CD4-positive, alpha-beta T cell treated with Interleukin-21 for 1 hour (primary cell): ENCODE results near the gene ATF6.

ENCODE experiments used
- DNase-seq: peaks from one replicate; pipeline ENCODE4 v3.0.0-alpha.2; 2020

The ATF6 gene

DNA sequence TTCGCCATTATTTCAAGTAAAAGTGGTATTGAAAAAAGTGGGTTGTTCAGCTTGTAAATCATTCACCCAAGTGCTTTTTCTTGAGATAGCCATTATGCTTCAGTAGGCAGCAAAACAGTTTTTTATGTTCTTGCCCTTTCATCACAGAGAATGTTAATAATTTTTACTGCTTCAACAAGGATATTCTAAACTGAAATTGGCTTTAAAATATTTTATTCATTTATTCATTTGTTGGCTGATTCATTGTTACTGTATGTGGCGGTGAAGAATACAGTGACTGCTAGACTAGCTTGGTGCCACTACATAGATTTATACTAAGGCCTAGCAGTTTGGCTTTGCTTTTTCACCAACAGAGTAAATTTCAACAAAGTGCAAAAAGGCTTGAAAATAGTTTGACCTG is 136.1 kb downstream of the ATF6 start:
- DNase-seq: no peak

DNA sequence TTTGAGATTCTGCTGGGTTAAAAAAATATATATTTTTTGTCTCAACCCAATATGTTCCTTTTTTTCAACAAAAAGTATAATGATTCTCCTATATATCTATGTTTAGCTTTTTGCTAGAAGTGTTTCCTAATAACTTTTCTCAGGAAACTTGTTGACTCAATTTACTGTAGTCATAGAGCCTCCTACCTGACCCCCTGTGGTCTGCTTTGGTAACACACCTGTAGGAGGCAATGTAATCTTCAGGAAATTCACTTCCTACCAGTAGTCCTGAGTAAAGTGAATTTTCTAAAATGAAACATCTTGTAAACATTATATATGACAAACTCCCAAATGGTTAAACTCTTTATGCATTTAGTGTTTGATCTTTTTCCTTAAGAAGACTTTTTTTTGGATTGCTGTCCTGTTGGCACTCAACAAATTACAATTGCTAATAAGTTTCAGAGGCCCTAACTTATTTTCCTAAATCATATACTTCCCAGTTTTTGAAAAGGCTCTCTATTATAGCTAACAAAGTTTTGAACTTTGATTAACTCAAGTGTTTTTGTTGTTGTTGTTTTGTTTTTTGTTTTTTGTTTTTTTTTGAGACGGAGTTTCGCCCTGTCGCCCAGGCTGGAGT is 139.3 kb downstream of the ATF6 start:
- DNase-seq: peak; percentile 34

DNA sequence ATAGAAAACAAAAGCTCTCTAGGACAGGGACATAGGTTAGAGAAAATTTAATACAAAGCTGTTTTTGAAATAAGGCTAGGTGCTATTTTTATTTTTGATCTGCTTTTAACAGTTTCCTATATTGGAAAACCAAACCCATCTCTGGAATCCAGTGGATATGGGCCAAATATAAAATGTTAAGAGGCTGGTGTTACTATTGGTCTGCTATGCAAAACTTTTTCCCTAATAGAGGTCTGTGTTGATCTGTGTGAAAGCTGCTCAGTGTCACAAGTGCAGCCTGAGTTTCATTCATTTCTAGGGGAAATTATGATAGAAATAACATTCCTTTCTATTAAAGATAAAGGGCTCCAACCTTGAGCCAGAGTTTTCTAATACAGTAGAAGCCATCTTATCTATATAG is 141.1 kb downstream of the ATF6 start:
- no peak for DNase-seq

DNA sequence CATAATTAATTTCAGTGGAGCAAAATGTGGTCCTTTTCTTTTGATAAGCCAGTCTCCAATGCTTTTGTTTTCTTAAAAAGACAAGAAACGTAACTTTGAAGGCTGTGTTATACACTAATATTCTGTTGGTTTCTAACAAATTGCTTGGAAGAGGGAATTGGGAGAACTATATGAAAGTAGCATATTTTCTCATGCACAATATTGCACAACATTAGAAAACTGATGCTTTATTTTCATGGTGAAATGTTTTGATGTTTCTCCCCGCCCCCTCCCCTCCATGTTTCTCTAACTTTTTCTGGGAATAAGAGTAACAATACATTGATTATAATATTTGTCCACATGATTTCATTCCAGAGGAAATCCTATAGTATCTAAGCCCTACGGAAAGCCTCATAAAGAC is 142.1 kb downstream of the ATF6 start:
- no peak for DNase-seq

DNA sequence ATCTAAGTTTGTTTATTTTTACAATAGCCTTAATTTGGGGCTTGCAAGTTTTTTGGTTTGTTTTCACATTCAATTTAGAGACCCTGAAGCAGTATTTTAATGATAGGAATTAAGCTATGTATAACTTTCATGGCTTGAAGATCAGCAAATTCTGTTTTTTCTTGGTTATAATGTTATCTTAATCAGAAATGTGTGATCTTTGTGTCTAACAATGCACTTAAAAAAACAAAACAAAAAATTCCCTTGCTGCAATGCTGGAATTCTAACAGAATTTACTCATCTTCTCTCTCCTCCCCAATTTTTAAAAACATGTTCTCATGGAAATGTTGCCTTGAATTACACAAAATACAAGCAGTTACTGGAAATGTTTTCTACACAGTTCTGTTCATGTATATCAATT is 144.5 kb downstream of the ATF6 start:
- no peak for DNase-seq

DNA sequence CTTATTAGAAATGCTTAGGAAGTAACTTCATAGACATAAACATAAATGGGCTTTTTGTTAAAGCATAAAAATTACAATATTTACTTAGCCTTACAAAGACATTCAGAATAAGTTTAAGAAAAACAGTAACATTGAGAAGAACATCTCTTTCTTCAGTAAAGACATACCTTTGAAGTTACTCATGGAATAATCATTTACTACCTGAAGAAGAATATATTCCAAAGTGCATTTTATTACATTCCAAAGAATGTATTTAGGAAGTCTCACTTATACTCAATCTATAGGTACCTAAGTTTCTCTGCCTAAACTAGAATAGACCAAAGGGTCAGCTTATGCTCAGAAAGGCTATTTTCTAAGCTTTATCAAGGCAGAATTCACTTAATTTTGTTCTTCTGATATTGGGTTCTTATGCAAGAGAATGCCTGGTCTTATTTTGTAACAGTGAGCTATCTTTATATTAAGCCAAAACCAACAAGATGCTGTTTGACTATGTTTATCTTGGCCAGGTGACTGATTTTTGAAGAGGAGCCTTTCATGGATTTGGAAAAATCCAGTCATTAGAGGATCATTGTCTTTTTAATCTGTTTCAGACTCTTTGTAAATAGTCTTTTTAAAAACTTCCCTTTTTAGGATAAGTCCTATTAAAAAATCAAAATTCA is 147.5 kb downstream of the ATF6 start:
- no peak for DNase-seq

DNA sequence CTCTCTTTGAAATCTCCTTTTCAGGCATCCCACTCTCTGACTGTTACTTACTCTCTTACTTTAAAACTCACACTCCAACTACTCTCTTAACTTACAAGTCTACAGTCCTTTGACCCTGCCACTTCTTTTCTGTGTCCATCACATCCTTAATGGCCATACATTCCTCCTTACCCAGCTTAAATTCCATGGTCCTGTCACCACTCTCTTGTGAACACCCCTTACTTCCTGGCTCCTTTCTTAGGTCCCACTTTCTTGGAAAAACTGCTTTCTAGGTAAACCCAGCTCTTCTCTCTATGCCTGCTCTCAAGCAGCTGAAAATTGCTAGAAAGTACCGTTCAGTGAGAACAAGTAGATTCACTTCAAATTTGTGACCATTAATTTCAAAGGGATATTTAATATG is 148.5 kb downstream of the ATF6 start:
- DNase-seq: no peak

DNA sequence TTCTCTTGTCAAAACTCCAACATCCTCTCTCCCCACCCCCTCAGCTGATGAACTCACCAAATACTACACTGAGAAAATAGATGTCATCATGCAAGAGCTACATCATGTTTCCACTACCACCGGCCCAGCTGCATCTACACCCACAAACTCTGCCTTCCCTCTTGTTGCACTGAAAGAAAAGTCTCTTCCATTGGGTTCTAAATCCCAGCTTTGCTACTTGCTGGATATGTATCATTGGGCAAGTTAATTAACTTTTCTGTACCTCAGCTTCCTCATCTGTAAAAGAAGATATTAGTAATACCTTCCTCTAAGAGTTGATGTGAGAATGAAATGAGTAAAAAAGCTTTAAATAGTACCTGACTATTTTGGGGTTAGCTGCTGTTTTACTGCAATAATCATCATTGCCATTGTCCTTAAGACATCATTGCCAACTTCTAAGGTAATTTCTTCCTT is 149.0 kb downstream of the ATF6 start:
- no peak for DNase-seq

DNA sequence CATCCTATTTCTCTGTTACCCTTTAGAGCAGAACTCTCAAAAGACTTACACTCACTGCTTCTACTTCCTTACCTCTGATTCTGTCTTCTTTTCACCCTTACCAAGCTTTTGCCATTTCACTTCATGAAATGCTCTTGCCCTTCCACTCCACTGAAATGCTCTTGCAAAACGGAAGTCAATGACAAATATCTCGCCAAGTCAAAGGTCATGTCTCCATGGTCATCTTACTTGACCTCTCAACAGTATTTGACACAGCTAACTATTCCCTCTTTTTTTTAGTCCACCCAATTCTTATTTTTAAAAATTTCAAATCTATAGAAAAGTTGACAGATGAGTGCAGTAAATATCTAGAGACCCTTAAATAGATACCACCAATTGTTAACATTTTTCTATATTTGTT is 149.9 kb downstream of the ATF6 start:
- no peak for DNase-seq

DNA sequence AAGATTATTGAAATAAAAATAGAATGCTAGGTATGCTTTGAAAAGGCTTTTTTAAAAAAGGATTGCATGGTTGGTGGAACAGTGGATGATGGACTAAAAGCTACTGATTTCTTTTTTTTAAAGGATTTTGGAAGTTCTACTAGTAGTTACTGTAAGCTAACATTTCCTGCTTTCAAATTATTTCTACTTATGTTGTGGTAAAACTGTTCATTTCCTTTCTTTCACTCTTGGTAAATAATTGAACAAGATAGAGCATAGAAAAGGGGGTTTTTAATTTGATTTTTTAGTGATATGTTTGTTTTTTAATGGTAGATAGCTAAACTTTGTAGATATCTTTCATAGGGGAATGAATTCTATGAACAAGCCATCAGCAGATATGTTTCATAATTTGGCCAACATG is 153.1 kb downstream of the ATF6 start:
- no peak for DNase-seq

DNA sequence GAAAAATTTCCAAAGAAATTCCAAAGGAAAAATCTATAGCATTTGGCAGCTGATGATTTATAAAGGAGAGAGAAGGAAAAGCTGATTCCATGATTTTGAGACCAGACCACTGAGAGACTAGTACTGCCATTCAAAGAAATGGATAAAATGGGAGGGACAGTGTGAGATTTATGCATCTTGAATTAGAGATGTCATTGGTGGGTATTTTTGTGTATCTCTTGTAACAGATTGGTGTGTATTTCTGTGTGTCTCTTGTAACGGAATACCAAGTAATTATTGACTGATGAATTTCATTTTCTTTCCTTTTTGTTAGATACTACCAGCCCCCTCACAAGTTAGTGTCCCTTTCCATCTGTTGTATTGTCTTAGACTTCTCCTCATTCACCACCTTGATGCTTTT is 155.4 kb downstream of the ATF6 start:
- DNase-seq: no peak

DNA sequence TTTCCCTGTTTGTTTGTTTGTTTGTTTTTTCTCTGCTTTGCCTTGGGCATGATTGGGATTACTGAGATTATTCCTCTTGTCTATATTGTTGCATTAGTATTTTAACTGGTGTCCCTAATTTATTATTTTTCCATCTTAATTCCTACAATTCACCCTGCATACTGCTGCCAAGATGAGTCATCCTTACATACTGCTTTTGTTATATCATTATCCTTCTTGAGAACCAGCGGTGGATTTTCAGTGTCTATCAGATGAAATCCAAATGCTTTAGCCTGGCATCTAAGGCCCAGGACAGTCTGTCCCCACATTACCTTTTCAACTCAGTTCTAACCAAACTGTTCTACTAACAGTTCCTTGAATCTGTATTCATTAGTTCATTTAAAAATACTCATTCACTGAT is 155.9 kb downstream of the ATF6 start:
- DNase-seq: no peak

DNA sequence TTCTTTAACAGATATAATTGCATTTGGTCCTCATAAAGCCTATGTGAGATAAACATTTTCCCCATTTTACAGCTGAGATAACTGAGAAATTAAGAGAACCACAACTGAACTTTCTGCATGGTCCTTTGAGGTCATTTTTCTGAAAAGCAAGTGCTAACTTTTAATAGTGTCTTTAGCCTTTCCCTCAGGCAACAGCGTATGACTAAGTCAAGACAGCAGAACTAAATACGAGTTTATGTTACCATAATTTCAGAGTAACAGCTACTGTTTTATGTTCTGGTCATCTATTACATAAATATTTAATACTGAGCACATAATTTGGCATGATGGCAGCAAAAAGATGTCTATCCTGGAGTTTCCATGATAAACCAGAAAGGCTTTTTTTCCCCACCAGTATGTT is 161.9 kb downstream of the ATF6 start:
- DNase-seq: no peak

DNA sequence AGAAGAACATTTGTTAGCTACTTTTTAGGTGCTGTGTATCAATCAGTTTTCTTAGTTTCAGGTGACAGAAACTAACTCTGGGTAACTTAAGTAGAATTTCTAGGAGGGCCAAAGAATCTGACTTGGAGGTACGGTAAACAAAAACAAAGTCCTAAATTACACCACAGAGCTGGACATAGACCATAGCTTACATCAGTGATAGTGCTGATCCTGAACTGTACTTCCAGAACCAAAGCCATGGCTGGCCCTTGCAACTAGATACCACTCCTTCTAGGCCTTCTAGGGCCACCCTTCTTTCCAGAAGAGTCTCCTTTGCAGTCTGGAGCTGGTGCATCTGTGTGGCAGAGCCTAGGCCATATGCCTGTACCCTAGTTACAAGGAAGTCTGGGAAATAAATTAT is 163.0 kb downstream of the ATF6 start:
- DNase-seq: no peak

DNA sequence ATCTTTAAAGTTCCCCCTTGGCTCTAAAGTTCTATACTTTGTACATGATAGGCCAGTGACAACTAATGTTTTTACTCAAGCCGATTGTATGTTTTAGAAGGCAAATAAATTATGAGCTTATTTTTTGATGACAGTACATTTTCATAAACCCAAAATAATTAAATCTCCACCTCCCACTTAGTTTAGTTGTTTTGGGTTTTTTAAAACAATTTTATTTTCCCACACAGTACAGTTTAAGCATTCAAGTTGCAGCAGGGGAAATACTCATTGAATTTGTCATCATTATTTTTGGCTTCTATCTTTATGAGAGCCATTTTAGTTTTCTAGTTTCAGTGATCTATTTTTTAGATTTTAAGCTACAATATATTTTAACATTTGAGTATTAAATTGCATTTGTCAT is 163.9 kb downstream of the ATF6 start:
- DNase-seq: no peak

DNA sequence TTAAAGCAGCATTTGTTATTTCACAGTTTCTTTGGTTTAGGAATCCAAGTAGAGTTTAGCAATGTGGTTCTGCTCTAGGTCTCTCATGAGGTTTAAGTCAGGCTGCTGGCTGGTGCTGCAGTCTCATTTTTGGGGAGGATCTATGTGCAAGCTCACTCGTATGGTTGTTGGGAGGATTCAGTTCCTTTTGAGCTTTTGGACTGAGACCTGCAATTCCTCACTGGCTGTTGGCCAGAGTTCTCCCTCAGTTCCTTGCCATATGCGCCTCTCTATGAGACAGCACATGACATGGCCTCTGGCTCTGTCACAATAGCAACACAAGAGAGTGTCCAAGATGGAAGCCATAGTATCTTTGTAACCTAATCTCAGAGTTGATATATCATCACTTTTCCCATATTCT is 166.5 kb downstream of the ATF6 start:
- no peak for DNase-seq

DNA sequence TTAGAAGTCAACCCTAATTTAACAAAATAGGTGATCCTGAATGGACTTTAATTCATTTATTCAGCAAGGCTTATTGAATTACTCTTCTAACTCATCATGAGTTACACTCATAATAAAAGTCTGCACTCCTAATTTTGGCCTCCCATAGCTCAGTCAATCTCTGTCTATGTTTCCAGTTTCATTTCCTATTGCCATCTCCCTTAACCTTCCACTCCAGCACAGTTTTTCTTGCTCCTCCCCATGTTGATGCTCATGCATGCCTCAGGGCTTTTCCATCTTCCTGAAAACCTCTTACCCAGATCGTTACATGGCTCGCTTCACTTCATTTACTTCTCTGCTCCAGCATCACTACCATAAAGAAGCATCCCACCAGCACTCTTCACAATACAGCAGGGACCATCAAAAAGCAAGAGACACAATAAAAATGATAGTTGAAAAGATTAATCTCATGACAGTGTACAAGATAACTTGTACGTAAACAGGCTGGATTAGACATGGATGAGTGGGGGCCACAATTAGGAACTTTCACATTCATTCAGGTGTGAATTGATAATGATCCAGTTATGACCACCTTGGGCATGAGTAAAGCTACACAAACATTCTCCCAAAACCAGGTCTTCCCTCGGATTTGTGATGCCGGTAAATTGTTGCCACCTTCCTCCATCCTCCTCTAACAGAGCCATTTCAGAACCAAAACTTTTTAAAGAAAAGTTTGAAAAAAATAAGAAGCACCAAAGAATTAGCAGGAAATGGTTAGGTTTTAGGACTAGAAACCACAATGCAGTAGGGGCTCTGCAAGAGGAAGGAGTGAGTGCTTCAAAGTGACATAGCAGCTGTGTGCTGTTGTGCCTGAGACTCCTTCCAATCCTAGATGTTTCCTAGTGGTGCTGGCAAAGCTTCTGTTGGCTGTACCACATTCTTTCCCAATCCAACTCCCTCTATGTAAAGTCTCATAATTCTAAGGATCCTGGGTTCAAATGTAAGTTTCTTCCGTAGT is 167.8 kb downstream of the ATF6 start:
- DNase-seq: peak; percentile 44

DNA sequence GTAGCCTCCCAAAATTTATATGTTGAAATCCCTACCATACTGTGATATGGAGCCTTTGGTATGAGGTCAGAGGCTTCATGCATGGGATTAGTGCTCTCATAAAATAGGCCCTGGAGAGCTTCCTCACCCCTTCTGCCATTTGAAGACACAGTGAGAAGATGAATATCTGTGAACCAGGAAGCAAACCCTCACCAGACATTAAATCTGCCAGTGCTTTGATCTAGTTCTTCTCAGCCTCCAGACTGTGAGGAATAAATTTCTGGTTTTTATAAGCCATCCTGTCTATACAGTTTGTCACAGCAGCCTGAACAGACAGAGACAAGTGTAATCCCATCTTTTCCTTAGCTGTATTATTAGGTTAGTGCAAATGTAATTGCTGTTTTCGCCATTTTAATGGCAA is 169.1 kb downstream of the ATF6 start:
- DNase-seq: no peak

DNA sequence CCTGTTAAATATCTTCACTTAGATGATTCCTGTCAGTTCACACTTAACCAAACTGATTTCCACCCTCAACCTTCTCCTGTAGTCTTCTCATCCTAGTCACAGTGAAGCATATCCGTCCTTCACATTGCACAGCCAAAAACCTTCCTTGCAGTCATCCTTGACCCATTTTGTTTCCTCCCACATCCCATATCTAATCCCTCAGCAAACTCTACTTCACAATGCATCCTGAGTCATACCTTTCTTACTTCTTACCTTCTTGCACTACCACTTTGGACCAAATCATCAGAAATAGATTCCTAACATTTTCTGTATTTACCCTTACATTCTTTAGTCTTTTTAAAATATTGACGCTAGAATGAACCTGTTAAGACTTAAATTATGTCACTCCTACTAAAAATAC is 170.7 kb downstream of the ATF6 start:
- no peak for DNase-seq

DNA sequence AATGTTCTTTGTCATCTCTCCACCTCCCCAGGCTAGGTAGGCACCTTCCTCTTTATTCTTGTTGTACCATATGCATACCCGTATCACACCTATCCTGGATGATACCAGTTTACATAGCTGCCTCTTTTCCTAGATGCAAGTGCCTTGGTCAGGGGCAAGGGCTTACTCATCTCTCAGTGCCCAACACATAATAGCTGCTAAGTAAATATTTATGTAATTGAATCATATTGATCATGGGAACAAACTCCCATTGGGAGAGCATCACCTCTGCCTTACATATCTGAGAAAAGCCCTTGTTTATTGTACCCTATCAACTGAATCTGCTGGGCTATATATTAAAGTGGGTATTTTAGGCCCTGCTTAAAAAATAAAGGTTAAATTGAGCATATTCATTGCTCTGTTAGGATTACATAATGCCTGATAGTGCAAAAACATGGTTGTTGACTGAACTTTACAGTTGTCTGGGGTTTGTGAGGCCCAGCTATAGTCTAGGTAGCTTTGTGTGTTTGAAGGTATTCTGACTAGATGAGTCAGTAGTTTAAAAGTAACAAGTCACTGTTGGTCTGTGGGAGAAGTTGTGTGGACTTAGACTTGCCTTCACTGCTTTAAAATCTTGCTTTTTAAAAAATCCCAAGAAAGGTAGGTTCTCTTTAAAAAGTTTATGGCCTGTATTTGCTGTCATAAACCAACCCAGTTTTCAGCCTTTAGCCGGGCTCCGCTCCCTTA is 174.9 kb downstream of the ATF6 start:
- no peak for DNase-seq

DNA sequence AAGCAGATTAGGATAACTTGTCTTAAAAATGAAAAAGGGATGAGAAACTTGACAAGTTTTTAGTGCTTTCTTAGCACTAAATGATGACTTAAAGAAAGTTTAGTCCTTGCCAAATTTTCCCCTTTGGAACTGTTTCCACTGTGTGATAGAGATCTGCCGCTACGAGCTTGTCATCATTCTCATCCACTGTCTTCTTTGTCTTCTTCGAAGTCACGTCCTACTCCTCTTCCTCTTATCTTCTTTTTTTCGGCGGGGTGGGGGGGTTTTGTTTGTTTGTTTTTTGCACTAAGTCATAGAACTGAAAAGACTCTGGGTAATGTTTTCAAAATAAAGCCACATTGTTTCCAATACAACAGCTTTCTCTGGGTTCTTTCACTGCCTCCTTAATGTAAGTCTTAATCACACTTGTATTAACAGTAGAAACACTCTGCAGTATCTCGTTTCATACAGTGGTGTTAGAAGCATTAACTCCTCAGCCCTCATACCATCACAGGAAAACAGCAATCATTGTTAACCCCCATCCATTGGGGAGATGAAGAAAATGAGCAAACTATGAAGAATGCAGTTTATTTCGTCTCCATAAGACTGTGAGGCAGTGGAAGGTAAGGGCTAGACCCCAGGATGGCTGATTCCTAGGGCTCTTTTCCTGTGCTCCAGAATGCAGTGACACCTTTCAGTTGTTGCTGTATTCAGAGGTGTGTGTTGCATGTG is 175.8 kb downstream of the ATF6 start:
- DNase-seq: no peak

DNA sequence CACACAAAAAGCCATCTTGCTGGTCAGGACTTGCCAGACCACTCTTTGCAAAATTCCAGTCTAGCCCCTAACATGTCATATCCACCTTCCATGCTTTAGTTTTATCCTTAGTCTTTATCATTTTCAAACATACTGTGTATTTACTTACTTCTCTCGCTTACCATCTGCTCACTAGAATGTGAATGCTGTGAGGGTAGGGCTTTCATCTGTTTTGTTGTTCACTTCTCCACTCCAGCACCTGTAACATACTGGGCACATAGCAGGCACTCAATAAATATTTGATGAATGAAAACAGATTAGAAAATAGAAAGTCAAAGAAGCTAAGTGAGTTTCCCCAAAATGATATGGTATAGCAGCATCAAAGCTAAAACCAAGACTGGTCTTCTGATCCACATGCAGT is 177.6 kb downstream of the ATF6 start:
- DNase-seq: no peak

DNA sequence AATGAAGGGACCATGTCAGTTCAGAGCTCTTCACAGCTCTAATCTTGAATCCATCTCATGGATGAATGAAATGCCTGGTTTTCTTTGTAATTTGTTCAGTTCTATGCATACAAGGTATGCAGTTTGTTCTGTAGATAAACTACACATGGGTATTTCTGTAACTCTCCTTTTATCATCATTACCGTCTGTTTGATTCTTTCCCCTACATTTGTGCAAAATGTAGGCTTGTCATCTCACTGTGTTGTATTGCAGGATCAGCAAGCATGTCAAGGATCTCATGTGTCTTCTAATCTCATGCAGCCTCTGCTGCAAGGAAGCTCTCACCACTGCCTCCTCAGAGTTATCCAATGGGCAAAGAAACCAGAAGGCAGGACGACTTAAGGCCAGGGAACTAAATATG is 178.3 kb downstream of the ATF6 start:
- DNase-seq: no peak
